NCI-H2081 treated with DMSO at 0.1 percent for 48 hours (cell line): ENCODE measurements around the gene CCSER1.
"Not testable (repeated sequence)": the region's sequence is repeated elsewhere in the genome, so short reads cannot be mapped to it uniquely, and the experiment has no call there.

Source experiments
- DNase-seq: peaks from one replicate; lab custom pipeline; 2025; lab: John Stamatoyannopoulos, UW

The CCSER1 gene

DNA sequence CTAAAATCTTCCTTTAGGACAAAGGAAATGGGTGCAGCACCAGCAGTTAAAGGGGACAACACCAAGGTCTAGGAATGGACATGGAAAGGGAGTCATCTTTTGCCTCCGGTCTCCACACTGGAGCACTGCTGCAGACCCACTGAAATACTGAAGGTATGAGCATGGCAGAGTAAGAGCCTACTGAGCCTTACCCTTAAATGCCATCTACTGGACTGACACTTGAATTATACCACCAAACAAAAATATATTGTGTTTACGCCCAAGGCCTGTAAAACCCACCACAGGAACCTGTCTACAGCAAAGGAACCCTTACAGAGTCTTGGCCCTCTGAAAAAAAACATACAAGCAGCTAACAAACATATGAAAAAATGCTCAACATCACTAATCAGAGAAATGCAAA, 443.4 kb downstream of the CCSER1 start:
- DNase-seq = no peak

DNA sequence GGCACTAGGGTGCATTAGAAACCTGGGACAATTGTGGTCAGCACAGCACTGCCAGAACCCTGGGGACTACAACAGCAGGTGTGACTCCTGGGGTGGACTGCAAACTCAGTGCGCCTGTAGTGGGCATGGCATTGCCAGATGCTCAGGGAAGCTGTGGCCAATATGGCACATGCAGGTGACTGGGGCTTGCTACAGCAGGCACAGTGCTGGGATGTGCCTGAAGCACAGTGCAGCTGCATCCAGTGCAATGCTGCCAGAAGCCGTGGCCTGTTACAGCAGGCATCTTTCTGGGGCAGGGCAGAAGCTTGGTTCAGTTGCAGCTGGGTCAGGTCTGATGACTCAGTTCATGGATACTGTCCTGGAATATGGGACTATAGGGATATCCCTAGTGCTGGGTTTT, 445.8 kb downstream of the CCSER1 start:
- no peak for DNase-seq

DNA sequence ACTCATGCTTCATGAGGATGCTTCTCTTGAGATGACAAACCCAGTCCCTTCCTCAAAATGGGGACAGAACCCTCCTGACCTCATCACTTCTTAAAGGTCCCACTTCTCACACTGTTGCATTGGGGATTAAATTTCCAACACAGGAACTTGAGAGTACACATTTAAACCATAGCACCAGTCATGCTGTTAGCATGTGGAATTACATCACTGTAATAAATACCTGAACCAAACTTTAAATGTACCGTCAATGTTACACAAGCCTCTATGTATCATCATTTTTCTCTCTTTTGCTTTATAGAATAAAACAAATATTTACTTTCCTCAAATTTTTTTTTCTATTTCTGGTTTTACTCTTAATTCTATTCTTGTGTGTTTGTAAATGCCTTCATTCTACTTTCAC, 448.2 kb downstream of the CCSER1 start:
- no peak for DNase-seq

DNA sequence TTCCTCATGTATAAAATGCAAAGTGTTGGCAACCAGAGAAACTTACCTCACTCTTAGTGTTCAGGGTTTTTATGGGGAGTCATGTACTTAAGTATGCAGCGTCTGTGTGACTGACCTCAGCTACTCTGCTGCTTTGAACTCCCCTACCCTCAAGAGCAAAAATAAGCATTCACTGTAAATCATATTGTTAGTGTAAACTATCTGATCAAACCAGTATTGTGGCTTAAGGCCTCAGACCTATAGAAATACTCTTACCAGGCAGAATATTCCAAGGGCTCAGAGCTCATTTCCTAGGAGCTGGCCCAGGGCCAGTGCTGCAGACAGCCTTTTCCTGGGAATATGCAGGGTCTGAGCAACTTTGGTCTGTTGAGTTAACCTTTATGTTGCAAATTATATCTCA, 453.1 kb downstream of the CCSER1 start:
- DNase-seq = no peak

DNA sequence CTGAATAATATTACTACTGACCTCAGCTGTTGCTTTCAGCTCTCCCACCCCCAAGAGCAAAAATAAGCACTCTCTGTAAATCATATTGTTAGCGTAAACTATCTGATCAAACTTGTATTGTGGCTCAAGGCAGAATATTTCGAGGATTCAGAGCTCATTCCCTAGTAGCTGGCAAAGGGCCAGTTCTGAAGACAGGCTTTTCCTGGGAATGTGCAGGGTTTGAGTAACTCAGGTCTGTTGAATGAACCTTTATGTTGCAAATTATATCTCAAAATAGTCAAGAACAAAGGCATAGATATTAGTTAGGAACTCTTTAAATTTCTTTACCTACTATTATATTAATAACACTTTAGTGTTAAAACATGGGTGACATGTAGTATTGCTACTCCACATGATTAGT, 454.9 kb downstream of the CCSER1 start:
- DNase-seq = no peak

DNA sequence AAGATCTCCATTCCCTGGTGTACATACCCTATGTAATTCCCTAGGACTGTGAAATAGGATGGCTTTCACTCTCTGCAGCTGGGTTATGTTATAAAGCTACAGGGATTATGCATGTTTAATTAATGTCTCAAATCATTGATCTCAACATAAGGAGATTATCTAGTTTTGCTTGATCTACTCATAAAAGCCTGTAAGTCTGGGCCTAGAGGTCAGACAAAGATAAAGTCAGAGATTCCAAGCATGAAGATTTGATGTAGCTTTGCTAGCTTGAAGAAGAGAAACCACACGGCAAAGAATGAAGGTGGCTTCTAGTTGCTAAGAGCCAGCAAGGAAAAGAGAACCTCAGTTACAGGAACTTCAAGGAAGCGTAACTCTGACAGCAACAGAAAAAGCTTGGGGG, 456.9 kb downstream of the CCSER1 start:
- DNase-seq = no peak

DNA sequence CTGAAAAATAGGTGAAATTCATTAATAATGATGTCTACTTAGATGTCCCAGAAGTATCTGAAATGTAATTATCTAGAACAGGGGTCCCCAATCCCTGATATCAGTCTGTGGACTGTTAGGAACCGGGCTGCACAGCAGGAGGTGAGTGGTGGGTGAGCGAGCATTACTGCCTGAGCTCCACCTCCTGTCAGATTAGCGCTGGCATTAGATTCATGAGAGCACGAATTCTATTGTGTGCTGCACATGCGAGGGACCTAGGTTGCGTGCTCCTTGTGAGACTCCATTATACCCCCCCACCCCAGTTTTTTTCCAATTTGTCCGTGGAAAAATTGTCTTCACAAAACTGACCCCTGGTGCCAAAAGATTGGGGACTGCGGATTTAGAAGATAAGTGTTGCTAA, 458.8 kb downstream of the CCSER1 start:
- DNase-seq = no peak

DNA sequence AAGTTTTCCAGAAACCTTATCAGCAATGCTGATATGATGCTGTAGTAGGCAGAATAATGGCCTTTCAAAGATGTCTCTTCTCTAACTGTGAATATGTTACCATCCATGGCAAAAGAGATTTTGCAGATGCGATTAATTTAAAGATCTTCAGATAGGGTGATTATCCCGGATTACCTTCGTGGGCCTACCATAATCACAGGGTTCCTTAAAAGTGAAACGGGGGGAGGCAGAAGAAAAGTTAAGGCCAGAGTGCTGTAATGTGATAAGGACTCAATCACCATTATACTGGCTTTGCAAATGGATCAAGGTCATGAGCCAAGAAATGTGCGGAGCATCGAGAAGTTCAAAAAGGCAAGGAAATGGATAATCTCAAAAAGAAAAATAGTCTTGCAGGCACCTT, 459.6 kb downstream of the CCSER1 start:
- DNase-seq = no peak

DNA sequence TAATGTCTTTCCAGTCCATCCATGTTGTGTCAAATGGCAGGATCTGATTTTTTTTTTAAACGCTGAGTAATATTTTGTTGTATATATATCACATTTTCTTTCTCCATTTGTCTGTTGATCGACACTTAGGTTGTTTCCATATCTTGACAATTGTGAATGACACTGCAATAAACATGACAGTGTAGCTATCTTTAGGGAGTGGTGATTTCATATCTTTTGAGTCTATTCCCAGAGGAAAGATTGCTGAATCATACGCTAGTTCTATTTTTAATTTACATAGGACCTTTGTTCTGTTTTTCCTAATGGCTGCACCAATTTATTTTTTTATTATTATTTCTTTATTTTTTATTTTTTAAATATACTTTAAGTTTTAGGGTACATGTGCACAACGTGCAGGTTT, 470.7 kb downstream of the CCSER1 start:
- no peak for DNase-seq

DNA sequence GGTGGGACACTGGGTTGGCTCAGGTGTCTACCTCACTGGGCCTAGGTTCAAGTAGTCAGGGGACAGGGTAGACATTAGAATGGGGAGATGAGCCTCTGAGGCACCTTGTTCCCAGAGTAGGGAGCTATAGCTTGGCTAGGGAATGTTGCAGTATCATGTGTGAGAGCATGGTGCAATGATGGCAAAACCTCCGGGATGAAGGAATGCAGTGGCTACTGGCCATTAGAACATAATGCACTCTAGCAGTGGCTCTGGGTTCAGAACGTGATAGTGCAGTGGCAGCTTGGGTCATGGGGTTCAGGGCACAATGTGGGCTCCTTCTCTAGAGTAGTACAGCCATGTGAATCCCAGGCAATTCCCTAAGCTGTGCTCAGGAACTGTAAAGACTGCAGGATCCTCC, 471.5 kb downstream of the CCSER1 start:
- no peak for DNase-seq

DNA sequence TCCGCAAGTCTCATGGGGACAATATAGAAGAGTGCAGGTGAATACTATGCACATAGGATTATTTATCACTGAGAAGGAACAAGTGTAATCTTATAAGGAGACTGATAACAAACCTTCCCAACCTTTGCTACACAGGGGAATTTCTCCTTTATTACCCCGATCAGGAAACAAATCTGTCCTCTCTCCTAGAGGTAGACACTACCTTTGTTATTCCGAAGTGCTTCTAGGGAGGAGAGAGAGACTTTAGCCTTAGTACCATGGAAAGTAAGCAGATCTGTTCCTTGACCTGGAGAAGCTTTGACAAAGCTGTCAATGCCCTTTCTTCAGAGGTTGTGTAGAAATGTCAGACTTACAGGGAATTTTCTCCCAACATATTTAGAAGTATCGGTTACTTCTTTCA, 475.5 kb downstream of the CCSER1 start:
- DNase-seq = no peak

DNA sequence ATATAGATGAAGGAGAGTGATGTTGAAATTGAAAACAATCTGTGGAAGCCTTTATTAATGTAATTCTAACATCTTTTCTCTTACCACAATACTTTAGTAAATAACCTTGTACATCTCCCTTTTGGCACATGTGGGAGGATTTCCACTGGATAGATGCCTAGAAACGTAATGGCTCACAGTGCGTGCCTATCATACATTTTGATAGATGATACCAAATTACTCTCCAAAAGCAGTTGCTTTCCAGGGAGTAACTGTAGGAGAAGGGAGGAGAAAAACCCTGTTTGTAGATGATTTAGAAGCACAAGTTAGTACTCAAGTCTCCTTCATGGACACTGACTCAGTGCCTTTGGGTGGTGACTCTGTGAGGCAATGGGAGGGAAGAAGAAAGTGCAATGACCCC, 476.3 kb downstream of the CCSER1 start:
- no peak for DNase-seq

DNA sequence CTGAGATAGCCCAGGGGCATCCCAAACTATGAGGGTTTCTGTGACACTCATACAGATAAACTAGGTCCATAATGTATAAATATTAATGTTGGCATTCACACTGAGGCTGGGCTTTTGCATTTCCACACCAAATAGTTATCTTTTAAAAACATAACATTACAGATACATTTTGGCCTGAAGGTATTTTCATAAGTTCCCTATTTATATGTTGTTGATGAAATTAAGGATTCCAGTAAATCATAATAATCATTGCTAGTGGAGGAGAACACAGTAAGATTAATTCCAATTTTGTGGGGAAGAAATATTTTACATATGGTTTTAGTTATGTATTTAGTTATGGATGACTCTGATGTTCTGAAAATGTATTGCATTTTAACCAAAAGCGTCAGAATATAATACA, 479.6 kb downstream of the CCSER1 start:
- DNase-seq = no peak

DNA sequence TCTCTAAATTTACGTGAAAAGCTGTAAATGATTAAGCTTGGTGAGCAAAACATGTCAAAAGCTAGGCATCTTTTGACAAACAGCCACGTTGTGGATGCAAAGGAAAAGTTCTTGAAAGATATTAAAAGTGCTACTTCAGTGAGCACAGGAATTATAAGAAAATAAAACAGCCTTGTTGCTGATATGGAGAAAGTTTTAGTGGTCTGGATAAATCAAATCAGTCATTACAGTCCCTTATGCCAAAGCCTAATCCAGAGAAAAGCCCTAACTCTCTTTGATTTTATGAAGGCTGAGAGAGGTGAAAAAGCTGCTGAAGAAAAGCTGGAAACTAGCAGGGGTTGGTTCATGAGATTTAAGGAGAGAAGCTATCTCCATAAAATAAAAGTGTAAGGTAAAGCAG, 487.2 kb downstream of the CCSER1 start:
- no peak for DNase-seq

DNA sequence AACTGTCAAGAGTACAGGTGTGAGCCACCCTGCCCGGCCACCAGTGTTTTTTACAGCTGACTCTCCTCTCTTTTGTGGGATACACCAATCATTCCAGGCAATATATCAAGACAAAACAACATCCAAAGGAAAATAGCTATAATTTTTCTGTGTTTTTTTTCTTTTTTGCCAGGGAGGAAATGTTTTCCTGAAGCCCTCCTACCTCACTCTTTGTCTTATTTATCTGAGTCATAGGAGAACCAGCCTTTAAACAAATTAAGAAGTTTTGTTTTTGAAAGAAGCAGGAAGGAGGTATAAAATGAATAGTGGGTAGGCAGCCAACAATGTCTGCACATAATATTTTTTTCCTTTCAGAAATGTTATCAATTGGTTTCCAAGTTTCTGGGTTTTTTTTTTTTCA, 493.9 kb downstream of the CCSER1 start:
- DNase-seq = no peak

DNA sequence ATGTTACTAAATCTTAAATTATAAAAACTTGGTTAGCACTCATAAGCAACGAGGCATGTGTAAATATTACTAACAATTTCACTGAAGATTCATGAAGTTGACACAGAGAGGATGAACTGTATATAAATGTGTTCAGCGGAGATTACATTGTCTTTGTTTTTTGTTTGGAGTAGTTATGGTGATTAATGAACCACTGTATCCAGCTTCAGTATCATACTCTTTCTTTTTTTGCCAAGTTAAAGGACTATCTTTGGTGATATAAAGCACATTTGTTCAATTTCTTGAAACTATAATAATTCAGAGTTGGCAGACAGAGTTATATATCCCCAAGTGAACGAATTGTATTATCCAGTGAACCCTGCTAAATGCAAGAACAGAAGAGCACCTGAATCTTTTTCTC, 497.6 kb downstream of the CCSER1 start:
- DNase-seq = no peak

DNA sequence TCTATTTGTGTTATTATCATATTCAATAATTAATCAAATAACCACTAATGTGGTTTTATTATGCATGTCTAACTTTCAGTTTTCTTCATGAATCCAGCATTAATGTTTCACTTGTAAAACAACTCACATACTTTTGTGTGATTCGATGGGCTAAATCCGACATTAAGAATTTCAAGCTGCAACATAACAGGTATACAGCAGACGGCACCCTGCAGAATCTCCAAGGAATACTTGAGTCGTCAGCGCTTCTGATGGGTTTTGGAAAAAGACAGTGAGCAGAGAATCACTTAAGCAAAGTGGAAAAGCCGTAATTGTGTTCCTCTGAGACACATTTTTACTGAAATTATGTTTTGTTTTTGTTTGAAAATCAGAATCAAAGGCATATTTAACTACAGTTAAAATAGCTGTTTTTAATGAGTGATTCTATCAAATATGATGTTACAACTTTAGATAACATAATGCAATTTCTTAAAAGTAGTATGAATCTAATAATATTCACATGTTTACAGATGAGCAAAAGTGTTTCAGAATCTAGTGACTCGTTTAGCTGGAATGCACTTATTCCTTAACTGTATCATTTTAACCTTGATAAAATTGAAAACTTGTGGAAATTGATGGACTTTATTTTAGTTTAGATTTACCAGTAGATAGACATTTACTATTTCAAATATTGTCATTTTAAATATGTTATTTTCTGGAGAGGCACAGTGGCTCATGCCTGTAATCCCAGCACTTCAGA, 514.8 kb downstream of the CCSER1 start:
- no peak for DNase-seq

DNA sequence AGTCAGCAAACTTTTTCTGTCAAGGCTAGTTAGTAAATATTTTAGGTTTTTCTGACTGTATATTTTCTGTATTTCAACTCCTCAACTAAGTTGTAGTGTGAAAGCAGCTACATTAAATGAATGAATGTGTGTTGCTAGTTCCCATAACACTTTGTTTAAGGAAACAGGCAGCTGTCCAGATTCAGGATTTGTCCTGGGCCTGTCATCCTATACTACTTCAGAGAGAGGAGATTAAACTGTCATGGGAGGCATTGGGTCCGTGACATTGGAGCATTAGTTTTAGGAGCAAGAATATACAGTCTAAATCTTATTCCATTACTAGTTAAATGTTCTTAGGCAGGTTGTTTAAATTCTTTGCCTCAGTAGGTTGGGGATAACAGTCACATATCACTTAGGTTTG, 516.0 kb downstream of the CCSER1 start:
- no peak for DNase-seq

DNA sequence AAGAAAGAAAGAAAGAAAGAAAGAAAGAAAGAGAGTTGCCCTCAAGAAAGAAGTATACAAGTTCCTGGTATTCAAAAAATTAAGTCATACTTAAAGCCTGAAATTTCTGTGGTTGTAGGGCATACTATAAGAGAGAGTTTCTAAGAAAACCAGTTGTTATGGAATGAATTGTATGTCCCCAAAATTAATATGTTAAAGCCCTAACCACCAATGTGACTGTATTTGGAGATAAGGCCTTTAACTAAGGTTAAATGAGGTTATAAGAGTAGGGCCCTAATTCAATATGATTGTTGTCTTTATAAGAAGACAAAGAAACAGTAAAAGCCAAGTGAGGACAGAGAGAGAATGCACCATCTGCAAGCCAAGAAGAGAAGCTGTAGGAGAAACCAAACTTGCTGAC, 521.1 kb downstream of the CCSER1 start:
- DNase-seq = no peak

DNA sequence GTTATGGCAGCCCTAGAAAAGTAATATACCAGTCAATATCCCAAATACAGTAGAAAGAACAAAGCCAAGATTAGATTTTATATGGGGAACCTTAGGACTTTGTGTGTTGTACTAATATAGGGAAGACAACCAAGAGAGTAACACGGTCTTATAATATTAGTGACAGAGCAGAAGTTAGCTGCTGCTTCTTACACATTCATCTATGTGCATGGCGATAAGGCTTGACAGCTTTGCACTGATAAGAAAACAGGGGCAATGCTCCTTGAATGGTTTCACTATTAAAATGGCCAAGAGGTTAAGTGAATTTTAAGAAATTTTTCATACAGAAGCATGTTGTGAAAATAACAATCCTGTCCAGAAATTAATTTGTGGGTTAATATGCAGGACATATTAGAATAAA, 521.6 kb downstream of the CCSER1 start:
- DNase-seq = no peak

DNA sequence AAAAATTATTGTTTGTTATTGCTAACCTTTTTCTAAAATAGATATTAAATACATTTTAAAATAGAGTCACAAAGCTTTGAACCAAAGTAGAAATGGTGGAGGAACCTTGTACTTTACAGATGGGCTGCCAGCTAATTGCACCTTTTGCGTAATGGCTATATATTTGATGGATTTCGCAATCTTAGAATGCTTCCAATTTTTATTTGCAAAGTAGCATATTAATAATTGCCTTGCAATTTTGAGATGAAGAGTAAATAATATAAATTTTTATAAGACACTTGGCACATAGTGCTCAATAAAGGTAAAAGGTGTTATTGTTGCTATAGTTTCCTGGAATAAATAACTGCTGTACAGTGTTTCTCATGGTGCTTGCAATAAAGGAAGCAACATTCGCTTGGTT, 533.5 kb downstream of the CCSER1 start:
- no peak for DNase-seq

DNA sequence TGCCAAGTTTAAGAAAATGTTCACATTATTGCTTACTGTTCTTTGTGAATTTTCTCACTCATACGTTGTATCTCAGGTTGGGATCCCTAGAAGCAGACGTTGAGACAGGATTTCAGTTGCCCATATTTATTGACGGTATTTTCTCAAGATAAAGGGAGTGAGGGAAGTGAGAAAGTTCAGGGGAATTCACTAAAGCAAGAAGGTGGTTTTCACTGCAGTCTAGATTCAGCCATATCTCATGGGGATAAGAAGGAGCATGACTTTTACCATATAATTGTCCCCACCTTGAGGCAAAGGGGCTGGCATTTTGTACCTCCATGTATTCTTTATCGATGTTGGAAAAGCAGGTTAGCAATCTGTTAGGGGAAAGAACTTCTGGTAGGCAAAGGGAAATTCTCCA, 543.0 kb downstream of the CCSER1 start:
- DNase-seq = no peak

DNA sequence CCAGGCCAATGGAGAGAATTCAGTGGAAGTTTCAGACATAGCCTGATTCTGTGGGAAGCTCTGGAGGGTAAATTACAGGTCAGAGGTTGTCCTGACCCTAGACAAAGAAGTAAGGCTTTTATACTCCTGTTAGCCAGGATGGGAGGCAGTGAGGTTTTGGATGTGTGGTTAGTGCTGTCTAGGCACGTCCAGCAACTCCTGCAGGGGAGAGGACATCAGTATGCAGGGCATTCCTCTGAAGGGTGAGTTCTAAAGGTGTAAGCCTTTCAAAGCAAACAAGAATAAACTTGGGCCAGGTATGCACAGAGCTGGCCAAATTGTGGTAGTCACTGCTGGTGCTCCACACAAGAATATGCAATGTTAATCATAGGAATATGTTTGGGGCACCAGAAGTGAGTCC, 562.5 kb downstream of the CCSER1 start:
- DNase-seq = no peak

DNA sequence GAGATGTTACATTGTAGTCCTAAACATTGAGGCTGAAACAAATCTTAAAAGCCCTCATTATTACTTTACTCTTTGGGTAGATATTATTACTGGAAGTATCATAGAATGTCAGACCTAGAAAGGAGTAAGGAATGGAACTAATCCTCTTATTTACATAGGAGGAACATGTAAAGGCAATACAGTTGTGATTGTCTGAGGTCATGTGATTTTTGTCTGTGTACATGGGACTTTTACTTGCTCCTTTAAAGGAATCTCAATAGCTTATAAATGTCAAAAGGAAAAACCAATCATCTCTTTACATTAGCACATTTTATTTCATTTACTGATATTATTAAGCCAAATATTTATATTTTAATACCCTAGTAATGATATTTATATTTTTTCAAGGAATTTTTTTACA, 568.2 kb downstream of the CCSER1 start:
- no peak for DNase-seq

DNA sequence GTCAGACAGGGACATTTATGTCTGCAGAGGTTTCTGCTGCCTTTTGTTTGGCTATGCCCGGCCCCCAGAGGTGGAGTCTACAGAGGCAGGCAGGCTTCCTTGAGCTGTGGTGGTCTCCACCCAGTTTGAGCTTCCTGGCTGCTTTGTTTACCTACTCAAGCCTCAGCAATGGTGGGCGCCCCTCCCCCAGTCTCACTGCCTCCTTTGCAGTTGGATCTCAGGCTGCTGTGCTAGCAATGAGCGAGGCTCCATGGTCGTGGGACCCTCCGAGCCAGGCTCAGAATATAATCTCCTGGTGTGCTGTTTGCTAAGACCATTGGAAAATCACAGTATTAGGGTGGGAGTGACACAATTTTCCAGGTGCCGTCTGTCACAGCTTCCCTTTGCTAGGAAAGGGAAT, 578.3 kb downstream of the CCSER1 start:
- DNase-seq = not testable (repeated sequence)
